GM19023 (cell line): Measurements from ENCODE around the gene SRRT.
"Not testable (repeated sequence)": the region's sequence is repeated elsewhere in the genome, so short reads cannot be mapped to it uniquely, and the experiment has no call there.

Experiments
- ATAC-seq: cut with Tn5 transposase; IDR thresholded peaks from one replicate; pipeline ENCODE4 v1.9.1; 2021; ENCODE audit warnings: mild to moderate bottlenecking, moderate library complexity; ENCODE audit not compliant: unreplicated experiment

Gene SRRT

DNA sequence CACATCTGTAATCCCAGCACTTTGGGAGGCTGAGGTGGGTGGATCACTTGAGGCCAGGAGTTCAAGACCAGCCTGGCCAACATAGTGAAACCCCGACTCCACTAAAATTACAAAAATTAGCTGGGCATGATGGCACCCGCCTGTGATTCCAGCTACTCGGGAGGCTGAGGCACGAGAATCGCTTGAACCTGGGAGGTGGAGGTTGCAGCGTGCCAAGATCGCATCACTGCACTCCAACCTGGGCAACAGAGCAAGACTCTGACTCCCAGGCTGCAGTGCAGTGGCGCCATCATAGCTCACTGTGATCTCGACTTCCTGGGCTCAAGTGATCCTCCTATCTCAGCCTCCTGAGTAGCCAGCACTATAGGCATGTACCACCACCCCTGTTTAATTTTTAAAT lies 20.0 kb upstream of the SRRT start:
- ATAC-seq: not testable (repeated sequence)

DNA sequence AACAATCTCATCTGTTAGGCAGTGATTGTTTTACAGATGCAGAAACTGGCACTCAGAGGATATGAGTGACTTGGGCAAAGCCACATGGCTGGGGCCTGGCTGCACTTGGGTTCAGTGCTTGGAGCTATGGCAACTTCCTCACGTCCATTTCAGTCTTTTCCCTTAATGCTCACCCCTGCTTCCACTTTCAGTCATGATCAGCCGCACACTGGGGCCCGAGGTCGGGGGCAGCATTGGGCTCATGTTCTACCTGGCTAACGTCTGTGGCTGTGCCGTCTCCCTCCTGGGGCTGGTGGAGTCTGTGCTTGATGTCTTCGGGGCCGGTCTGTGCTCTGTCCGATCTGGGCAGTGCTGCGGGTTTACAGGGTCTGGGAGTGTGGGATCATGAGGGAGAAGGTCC lies 19.4 kb upstream of the SRRT start:
- ATAC-seq: no peak

DNA sequence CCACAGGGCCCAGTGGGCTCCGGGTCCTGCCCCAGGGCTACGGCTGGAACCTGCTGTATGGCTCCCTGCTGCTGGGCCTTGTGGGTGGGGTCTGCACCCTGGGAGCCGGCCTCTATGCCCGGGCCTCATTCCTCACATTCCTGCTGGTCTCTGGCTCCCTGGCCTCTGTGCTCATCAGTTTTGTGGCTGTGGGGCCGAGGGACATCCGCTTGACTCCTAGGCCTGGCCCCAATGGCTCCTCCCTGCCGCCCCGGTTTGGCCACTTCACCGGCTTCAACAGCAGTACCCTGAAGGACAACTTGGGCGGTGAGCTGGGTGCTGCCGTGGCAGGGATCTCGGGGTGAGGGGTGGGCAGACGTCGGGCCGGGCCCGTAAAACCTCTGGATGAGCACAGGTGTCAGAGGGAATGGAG lies 18.0 kb upstream of the SRRT start:
- ATAC-seq: no peak

DNA sequence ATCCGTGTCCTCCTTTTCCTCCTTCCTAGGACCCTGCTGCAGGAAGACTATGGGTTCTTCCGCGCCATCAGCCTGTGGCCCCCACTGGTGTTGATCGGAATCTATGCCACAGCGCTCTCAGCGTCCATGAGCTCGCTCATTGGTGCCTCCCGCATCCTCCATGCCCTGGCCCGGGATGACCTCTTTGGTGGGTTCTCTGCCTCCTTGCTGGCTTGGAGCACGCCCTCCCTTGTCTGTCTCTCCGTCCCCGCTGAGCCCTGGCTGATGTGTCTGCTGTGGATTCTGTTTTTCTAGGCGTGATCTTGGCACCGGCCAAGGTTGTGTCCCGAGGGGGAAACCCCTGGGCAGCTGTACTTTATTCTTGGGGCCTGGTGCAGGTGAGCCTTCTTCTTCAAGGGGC lies 15.0 kb upstream of the SRRT start:
- no peak for ATAC-seq

DNA sequence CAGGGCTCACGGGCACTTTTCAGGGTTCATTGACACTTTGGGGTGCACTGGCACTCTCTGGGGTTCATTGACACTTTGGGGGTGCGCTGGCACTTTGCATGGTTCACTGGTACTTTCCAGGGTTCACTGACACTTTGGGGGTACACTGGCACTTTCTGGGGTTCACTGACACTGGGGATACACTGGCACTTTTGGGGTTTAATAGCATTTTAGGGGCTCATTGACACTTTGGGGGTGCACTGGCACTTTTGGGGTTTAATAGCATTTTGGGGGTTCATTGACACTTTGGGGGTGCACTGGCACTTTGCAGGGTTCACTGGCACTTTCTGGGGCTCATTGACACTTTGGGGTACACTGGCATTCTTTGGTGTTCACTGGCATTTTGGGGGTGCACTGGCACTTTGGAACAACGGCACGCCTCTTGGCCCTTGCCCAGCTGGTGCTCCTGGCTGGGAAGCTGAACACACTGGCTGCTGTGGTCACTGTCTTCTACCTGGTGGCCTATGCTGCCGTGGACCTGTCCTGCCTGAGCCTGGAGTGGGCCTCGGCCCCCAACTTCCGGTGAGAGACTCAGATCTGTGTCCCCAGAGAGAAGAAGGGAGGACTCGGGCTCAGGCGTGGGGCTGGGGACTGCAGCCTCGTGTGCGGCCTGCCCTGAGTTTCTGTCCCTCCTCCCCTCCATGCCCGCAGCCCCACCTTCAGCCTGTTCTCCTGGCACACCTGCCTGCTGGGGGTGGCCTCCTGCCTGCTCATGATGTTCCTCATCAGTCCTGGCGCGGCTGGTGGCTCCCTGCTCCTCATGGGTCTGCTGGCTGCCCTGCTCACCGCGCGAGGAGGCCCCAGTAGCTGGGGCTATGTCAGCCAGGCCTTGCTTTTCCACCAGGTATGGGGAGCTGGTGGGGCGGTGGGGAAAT lies 13.9 kb upstream of the SRRT start:
- no peak for ATAC-seq

DNA sequence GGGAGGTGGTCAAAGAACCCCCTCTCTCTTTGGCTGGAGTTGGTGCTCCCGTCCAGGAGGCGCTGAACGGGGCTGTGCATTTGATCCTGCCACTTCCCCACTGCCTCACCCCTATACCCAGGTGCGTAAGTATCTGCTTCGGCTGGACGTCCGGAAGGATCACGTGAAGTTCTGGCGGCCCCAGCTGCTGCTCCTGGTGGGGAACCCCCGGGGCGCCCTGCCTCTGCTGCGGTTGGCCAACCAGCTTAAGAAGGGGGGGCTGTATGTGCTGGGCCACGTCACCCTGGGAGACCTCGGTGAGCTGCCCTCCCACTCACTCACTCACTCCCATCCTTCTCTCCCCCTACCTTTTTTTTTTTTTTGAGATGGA lies 13.3 kb upstream of the SRRT start:
- no peak for ATAC-seq

DNA sequence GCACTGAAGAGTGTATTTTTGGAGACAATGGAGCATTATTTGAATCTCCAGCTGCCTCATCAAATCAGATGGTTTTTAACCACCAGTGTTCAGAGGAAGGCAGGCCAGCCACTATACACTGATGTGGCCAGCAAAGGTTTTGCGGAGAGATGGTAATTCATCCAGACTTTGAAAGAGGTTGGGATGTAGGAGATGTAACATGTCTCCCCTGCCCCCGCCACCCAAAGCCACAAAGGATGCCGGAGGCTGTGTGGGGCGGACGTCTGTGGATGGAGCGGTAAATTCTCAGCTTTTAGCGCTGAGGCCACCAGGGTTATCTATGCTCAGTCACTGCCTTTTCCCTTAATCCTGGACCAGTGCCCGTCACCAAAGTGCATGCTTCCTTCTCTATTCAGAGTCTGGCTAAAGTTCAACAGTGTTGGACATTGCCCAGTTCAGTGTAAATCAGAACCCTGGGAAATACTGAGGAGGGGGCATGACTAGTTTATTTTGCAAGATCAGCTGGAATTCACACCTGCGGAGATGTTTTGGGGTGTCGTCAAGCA lies 11.4 kb upstream of the SRRT start:
- ATAC-seq: no peak

DNA sequence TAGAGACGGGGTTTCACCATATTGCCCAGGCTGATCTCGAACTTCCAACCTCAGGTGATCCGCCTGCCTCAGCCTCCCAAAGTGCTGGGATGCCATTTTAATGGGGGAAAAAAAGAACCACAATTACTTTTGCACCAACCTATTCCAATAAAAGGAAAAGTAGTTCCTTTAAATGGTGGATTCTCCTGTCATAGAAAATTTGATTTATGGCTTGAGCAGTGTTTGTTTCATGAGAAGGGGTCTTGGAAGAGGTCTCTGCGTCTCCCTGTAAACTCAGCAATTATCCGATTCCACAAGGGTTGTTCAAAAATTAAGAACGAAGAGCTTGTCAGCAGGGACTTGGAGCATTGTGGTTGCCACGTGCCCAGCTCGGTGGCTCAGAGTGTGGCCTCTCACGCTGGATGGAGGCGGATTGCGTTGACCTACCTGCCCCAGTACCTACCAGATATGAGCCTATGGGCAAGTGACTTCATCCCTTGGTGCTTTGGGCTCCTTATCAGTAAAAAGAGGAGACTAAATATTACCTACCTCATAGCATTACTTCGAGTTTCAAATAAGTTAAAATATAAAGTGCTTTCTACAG lies 10.5 kb upstream of the SRRT start:
- no peak for ATAC-seq

DNA sequence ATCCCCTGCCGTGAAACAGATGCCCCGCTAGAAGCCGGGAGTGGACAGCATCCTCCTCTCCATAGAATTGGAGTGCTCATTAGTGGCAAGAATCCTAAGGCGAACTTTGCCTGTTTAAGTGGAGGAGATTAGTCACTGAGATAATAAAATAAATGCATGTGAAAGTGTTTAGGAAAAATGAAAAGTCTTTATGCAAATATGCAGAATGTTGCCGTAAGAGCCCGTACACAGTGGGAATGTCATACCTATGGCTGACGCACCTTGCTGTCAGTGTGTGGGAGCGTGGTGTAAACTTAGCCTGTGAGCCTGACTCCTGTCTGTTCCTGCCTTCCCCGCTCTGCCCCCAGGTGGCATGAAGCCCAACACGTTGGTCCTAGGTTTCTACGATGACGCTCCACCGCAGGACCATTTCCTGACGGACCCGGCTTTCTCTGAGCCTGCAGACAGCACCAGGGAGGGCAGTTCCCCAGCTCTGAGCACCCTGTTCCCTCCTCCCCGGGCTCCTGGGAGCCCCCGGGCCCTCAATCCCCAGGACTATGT lies 9.5 kb upstream of the SRRT start:
- ATAC-seq: no peak

DNA sequence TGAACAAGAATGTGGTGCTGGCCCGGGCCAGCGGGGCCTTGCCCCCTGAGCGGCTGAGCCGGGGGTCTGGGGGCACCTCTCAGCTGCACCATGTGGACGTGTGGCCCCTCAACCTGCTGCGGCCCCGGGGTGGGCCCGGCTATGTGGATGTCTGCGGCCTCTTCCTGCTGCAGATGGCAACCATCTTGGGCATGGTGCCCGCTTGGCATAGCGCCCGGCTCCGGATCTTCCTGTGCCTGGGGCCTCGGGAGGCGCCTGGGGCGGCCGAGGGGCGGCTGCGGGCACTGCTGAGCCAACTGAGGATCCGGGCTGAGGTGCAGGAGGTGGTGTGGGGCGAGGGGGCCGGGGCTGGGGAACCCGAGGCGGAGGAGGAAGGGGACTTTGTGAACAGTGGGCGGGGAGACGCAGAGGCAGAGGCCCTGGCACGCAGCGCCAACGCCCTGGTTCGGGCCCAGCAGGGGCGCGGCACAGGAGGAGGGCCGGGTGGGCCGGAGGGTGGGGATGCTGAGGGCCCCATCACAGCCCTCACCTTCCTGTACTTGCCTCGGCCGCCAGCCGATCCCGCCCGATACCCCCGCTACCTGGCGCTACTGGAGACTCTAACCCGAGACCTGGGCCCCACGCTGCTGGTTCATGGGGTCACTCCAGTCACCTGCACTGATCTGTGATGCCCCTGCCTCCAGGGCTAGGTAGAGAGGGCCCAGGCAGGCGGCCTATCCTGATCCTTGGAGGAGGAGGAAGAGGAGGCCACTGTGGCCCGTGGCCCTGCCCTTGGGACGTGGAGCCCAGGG lies 8.8 kb upstream of the SRRT start:
- ATAC-seq: no peak

DNA sequence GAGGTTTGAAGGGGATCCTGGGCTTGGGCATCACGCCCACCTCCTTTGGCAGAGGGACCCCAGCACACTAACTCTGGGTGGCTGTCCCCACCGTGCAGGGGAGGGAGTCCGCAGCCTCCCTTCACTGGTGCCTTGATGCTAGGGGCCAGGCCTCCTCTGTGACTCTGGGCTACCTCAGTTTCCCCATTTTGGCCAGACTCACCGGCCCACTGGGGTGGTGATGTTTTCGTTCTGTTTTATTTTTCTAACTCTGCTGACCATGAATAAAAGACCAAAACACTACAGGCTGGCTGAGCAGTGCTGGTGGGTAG lies 8.2 kb upstream of the SRRT start:
- no peak for ATAC-seq

DNA sequence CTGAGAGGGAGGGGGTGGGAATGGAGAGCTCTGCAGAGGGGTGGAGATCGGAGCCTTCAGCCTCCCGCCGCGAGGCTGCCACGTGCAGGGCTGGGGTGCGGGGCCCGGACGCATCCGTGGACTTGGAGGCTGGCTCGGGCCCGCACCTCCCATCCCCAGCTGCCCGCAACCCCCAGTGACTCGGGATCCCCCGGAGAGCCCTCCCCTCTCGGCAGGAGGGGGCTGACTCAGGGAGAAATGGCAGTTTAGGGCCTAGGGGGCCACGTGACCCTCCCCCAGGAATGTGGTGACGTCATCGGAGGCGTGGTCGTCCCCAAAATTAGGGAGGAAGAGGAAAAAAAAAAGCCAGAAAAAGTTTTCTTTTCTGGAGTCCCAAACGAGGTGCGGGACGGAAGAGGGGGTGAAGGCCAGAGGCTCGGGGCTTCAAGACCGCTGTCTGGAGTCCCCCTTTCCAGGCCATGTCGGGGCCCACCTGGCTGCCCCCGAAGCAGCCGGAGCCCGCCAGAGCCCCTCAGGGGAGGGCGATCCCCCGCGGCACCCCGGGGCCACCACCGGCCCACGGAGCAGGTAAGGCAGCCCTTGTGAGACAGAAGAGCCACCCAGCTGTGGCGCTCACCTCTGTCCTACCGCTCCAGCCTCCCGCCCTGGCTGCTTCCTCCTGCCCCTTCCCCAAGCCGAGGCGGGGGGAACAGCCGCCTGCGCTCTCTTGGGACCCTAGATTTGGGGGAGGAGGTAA lies 7.7 kb upstream of the SRRT start, which contains the start of gene TRIP6:
TSS of gene TRIP6 (plus strand) at position 348 of the 736 bp plus-strand sequence. CDS start at position 459, 111 bp downstream.
- ATAC-seq: peak; percentile 37

DNA sequence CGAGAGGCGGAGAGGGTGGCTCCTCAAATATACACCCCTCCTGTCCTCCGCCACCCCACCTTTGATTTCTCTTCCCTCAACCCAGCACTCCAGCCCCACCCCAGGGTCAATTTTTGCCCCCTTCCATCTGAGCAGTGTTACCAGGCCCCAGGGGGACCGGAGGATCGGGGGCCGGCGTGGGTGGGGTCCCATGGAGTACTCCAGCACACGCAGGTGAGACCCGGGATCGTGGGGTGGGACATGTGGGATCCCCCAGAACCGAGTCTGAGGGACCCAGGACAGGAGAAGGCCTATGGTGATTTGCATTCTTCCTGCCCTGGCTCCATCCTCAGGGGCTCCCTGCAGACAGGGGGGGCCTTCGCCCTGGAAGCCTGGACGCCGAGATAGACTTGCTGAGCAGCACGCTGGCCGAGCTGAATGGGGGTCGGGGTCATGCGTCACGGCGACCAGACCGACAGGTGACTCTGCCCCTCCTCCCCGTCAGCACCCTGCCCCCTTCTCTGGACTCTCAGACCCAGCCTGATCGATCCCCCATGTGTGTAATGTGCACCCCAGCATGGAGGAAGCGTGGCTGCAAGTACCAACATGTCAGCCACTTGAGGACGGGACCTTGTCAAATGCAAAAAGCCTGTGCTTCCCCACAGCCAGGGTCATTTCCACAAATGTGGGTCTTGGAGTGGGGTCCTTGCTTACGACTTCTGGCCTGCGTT lies 7.0 kb upstream of the SRRT start:
- ATAC-seq: peak; percentile 10

DNA sequence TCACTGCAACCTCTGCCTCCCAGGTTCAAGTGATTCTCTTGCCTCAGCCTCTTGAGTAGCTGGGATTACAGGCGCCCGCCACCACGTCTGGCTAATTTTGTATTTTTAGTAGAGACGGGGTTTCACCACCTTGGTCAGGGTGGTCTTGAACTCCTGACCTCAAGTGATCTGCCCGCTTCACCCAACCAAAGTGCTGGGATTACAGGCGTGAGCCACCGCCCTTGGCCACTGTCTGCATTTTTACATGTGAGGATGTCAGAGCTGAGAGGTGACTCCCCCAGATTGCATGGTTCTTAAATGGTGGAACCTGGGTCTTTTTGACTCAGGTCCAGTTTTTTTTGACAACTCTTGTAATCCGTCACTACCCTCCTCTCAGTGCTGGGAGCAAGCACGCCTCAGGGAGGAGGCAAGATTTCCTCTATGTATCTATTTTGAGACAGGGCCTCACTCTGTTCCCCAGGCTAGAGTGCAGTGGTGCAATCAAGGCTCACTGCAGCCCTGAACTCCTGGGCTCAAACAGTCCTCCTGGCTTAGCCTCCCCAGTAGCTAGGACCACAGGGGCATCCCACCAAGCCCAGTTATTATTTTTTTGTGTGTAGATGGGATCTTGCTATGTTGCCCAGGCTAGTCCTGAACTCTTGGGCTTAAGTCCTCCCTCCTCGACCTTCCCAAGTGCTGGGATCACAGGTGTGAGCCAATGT lies 1.2 kb upstream of the SRRT start:
- ATAC-seq: no peak

DNA sequence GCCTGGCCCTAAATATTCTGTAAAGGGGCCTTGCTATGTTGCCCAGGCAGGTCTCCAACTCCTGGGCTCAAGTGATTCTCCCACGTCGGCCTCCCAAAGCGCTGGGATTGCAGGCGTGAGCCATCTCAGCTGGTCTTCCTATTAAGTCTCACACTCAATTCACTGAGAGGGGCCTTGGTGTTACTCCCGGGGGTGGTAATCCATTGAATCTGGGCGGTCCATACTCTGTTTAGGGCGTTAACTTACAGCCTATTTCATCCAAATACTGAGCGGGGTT lies 665 bp upstream of the SRRT start:
- no peak for ATAC-seq

DNA sequence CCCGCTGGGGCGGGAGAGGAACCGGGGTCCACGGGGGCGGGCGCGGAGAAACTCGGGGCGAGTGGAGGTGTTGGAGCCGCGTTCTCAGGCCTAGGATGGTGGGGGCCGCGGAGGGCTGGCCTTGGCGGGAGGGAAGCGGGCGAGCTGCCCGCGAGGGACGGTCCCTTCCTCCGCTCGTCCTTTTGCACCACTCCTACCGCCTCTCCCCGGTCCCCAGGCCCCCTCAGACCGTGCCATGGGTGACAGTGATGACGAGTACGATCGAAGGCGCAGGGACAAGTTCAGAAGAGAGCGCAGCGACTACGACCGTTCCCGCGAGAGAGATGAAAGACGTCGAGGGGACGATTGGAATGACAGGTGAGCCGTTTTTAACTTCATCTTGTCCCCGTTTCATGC lies 451 bp downstream of the SRRT start:
- peak; percentile 35 for ATAC-seq

DNA sequence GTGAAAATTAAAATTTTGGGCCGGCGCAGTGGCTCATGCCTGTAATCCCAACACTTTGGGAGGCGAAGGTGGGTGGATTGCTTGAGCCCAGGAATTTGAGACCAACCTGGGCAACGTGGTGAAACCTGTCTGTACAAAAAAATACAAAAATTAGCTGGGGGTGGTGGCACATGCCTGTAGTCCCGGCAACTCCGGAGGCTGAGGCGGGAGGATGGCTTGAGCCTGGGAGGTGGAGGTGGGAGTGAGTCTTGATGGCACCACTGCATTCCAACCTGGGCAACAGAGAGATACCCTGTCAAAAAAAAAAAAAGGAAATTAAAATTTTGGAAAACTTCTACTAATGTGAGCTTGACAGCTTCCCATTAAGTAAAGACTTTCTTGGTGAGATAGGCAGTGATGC lies 3.1 kb downstream of the SRRT start:
- no peak for ATAC-seq

DNA sequence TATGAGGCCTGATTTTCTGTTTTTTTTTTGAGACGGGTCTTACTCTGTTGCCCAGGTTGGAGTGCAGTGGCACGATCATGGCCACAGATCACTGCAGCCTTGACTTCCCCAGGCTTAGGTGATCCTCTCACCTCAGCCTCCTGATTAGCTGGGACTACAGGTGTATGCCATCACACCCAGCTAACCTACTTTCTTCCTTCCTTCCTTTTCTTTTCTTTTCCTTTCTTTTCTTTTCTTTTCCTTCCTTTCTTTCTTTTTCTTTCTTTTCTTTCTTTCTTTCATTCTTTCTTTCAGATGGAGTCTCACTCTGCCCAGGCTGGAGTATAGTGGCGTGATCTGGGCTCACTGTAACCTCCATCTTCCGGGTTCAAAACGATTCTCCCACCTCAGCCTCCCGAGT lies 3.8 kb downstream of the SRRT start:
- no peak for ATAC-seq

DNA sequence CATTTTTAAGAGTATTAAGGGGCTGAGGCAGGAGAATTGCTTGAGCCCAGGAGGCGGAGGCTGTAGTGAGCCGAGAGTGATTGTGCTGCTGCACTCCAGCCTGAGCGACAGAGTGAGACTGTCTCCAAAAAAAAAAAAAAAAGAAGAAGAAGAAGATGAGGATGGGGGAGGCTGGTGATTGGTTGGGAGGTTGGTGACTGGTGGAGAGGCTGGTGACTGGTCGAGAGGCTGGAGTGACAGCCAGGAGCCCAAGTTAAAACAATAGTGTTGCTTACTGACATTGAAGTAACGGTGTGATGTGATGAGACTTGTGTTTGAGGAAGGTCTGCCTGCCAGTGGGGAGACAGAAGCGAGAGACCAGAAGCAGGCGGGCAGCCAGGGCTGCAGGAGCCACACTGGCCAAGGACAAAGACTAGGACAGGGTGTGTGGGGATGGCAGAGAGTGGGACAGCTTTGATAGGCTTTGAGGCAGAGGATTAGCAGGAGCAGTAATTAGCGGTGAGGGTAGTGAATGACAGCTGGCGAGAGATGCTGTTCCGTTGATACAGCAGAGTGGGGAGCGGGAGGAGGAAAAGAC lies 4.9 kb downstream of the SRRT start:
- ATAC-seq: no peak
